ENCODE results near the gene LHFPL2. TPM values are rescaled to one million over a fixed set of nuclear protein-coding genes. Genes with fewer than 3 reads are reported as not detected.

Gene LHFPL2
- total RNA-seq, 4 donors from 2014 or later: 2.2 to 11.1 (median 6.2) TPM

DNA sequence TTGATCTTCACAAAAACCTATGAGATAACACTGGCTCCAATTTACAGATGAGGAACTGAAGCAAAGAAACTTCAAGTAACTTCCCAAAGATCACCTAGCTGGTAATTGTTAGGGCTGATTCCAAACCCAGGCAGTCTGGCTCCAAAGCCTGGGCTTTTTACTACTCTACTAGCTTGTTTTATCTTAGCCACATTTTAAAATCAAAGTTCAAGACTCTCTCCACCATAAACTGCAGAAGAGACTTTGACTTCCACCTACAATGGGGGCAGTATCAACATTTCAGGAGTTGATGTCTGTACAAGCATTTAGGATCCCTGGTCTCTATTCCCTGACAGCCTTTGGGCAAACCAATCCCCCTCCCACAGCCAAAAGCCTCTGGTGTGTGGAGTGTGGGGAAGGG, 33.8 kb downstream of the LHFPL2 start:
- Histone ChIP-seq H3K4me3 (no peak overlapping the region), H3K27ac (no peak overlapping the region), H3K27me3 (no peaks in the 10 kb centered on the region), H3K9me3 (no peaks in the 10 kb centered on the region), H3K36me3 (no peaks in the 10 kb centered on the region), H3K4me1 (peaks cover 0 to 30% (median 11%) of the 10 kb centered on the region in 3 donors)
- intact Hi-C loops (cut with DNase I): no loop called here
- TF ChIP-seq POLR2A (IDR thresholded peaks at IDR 0.05): no peak
- TF ChIP-seq, protein P1, sequence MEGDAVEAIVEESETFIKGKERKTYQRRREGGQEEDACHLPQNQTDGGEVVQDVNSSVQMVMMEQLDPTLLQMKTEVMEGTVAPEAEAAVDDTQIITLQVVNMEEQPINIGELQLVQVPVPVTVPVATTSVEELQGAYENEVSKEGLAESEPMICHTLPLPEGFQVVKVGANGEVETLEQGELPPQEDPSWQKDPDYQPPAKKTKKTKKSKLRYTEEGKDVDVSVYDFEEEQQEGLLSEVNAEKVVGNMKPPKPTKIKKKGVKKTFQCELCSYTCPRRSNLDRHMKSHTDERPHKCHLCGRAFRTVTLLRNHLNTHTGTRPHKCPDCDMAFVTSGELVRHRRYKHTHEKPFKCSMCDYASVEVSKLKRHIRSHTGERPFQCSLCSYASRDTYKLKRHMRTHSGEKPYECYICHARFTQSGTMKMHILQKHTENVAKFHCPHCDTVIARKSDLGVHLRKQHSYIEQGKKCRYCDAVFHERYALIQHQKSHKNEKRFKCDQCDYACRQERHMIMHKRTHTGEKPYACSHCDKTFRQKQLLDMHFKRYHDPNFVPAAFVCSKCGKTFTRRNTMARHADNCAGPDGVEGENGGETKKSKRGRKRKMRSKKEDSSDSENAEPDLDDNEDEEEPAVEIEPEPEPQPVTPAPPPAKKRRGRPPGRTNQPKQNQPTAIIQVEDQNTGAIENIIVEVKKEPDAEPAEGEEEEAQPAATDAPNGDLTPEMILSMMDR (IDR thresholded peaks at IDR 0.05): no peak
- DNase-seq: no peak

DNA sequence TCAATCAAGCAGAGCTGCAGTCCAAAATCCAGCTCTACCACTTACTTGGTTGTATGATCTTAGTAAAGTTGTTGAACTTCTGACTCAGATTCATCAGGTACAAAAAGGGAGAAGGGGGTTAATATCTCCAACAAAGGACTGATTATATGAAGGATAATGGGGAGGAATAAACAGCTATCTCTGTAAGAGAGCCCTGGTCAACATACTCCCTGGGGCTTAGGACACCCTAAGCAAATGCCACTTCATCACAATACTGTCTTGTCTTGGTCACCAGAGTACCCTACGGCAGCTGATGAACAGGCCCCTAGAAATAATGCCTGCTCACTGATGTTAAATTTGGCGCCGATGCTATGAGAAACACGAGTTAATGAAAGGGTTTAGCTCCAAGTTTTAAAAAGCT, 34.8 kb downstream of the LHFPL2 start:
- DNase-seq: no peak
- no peak for TF ChIP-seq POLR2A (IDR thresholded peaks at IDR 0.05)
- TF ChIP-seq, protein P1 (IDR thresholded peaks at IDR 0.05): no peak
- Histone ChIP-seq H3K27ac (no peak overlapping the region), H3K36me3 (no peaks in the 10 kb centered on the region), H3K9me3 (no peaks in the 10 kb centered on the region), H3K4me1 (peaks cover 0 to 32% (median 11%) of the 10 kb centered on the region in 3 donors), H3K27me3 (no peaks in the 10 kb centered on the region), H3K4me3 (no peak overlapping the region)
- intact Hi-C loops (cut with DNase I): no loop called here
- 50 to 80% methylated on average over 2 to 3 of the region's 4 CpGs for WGBS, 2 donors

DNA sequence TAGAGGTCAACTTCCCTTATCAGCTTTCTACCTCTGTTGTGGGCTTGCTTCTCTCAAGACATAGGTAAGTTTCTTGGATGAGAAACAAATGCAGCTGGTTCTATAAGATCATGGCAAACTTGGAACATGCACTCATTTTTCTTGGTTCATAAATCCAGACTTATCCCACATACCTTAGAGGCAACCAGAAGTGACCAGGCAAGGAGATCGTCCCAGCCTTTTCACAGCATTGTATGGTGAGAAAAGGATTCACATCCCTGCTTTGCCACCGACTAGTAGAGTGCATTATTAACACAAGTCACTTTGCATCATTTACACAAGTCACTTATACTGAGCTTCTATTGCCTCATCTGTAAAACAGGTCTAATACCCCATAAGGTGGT, 35.4 kb downstream of the LHFPL2 start:
- H3K27me3 ChIP-seq: no peaks in the 10 kb centered on the region
- H3K27ac ChIP-seq: no peak overlapping the region

DNA sequence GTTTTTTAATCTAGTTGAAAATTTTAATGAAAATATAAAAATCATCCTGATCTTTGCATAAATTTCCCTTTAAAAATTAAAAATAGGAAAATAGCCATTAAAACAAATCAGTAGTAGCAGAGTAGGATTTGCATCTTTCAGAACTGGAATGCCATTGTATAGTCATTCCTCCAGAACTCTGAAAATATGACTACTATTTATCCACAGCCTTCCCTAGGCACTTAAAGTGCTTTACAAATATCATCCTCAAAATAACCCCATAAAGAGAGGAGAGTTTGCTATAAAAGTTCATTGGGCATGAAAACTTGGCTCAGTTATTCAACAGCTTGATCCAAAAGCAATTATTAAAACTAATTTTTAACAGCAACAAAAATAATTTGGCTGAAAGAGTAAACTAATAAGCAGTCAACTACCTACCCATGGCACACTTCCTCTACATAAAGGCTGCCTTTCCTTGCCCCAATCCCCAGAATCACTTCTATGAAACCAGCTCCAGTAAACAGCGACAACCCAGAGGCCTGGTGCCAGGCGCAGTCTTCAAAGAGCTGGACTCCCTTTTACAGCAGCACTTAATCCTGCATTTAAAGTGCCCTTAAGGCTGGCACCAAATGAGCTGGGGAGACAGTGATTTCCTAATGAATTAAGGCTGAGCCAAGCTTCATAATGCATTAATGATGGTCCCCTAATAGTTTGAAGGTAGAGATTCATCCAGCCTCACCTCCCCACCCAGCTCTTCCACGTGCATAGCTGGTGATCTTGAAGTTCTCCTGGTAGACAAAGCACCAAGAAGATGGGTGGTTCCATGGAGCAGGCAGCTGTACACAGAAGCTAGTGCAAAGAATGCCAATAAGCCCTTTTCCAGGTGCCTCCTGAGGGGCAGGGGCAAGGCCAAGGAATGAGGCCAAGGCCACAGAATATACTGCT, 36.1 kb downstream of the LHFPL2 start:
- Histone ChIP-seq H3K9me3 (no peaks in the 10 kb centered on the region), H3K27me3 (no peaks in the 10 kb centered on the region), H3K4me3 (no peak overlapping the region), H3K36me3 (no peaks in the 10 kb centered on the region), H3K4me1 (peaks cover 0 to 32% (median 11%) of the 10 kb centered on the region in 3 donors), H3K27ac (peak overlapping the region in 1 of 4 donors; percentile 44)
- intact Hi-C loops (cut with DNase I): no loop called here
- WGBS, 2 donors: 67 to 87% methylated on average over 1 to 3 of the region's 3 CpGs
- no peak for DNase-seq
- TF ChIP-seq POLR2A (IDR thresholded peaks at IDR 0.05): no peak
- TF ChIP-seq, protein P1 (IDR thresholded peaks at IDR 0.05): no peak

More for the DNA sequence above, 35.4 kb downstream of the LHFPL2 start:
- no peak overlapping the region for H3K4me3 ChIP-seq
- DNase-seq: no peak
- TF ChIP-seq, protein P1 (IDR thresholded peaks at IDR 0.05): no peak
- TF ChIP-seq POLR2A (IDR thresholded peaks at IDR 0.05): no peak
- H3K9me3 ChIP-seq: no peaks in the 10 kb centered on the region
- no peaks in the 10 kb centered on the region for H3K36me3 ChIP-seq
- H3K4me1 ChIP-seq: peaks cover 0 to 32% (median 11%) of the 10 kb centered on the region in 3 donors
- WGBS, 2 donors: 89 to 93% methylated on average over 2 of the region's 2 CpGs
- intact Hi-C loops (cut with DNase I): no loop called here

DNA sequence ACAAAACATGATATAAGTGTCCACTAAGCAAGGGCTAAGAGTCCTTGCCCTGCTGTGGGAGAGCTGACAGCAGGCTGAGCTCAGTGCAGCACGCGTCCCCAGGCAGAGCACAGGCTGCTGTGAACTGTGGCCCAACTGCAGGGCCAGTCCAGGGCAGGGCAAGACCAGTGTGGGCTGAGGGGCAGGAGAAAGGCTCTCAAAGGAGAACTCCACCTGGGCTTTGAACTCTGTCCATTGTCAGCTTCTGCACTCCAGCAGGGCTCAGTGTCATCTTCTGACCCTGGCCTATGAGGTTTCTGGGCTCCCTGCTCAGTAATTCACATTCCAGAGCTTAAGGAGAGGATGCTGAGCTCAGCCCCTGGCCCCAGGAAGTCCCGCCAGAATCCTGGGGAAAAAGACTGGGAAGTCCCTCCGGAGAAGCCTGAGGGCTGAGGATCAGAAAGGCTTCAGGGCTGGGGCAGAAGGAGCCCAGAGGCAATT, 37.4 kb downstream of the LHFPL2 start:
- intact Hi-C loops (cut with DNase I): no loop called here
- no peaks in the 10 kb centered on the region for H3K36me3 ChIP-seq
- no peak for TF ChIP-seq POLR2A (IDR thresholded peaks at IDR 0.05)
- TF ChIP-seq, protein P1 (IDR thresholded peaks at IDR 0.05): no peak
- H3K27me3 ChIP-seq: no peaks in the 10 kb centered on the region
- DNase-seq: no peak
- H3K9me3 ChIP-seq: no peaks in the 10 kb centered on the region
- H3K27ac ChIP-seq: peak overlapping the region in 3 of 4 donors; percentile 14 to 61 (median 44)
- no peak overlapping the region for H3K4me3 ChIP-seq
- peaks cover 0 to 39% (median 11%) of the 10 kb centered on the region in 3 donors for H3K4me1 ChIP-seq
- 80 to 92% methylated on average over 1 to 2 of the region's 4 CpGs for WGBS, 2 donors

All from esophagus squamous epithelium (tissue), 5 donors.